K562 (cell line): ENCODE data around the gene WDR54. TPM values are rescaled to one million over a fixed set of nuclear protein-coding genes. Genes with fewer than 3 reads are reported as not detected.

Source experiments
- ATAC-seq: fragments of 200-7000 bp; cut with Tn5 transposase; 3 replicates; pipeline ENCODE4 v1.9.1; 2020; ENCODE audit warnings: moderate library complexity
- BruUV-seq: library from RNA; stranded (reverse); fragments of 400-500 nt; replicated peaks from 2 replicates; lab custom pipeline; 2021; lab: Mats Ljungman, UMichigan
- CTCF ChIA-PET: fragments of 300-600 bp; formaldehyde crosslinking; extraction: SDS; loops from one replicate; lab custom pipeline; 2021; ENCODE audit warnings: low intra/inter-chr PET ratio; lab: Yijun Ruan, JAX
- POLR2A ChIA-PET: fragments of 300-600, 350-650 bp; sonication (Branson Sonifier 250); formaldehyde crosslinking; extraction: SDS; loops from one replicate; lab custom pipeline; 2021; ENCODE audit warnings: antibody characterized with exemption, inconsistent platforms; lab: Yijun Ruan, JAX
- DNase-seq, 4 experiments: peaks; one replicate each; pipeline versions ENCODE4 v3.0.0 to v3.0.0-alpha.2; 2011 to 2018; ENCODE audit warnings: low spot score in 3 of 4, mixed read lengths in 3 of 4; ENCODE audit errors: extremely low read depth in 1 of 4
- FAIRE-seq: peaks from 2 replicates; lab custom pipeline; 2011; peaks lifted over from hg19 to GRCh38; lab: Jason Lieb, UNC
- H2AFZ ChIP-seq: 2 replicates; pipeline ENCODE4 v1.6.0; 2011; ENCODE audit warnings: low read depth, low read length, control low read depth, inconsistent platforms
- H3K27ac ChIP-seq: fragments of 200-600 bp; 3 replicates; pipeline ENCODE4 v1.8.0; 2011; ENCODE audit warnings: low read depth, mild to moderate bottlenecking, control low read depth, inconsistent platforms, low read length, moderate library complexity, mixed read lengths; ENCODE audit errors: extremely low read depth
- H3K27me3 ChIP-seq, 2 experiments: fragments of 300-600 bp in 1 of 2; 2 replicates in 1 of 2; 3 replicates in 1 of 2; pipeline versions ENCODE4 v1.6.0 to v1.8.0; 2011; ENCODE audit warnings: inconsistent platforms in 2 of 2, low read length in 2 of 2, mild to moderate bottlenecking in 1 of 2, mixed read lengths in 1 of 2, moderate library complexity in 1 of 2; ENCODE audit not compliant: control insufficient read depth in 2 of 2, insufficient read depth in 2 of 2
- H3K36me3 ChIP-seq: fragments of 300-600 bp; 3 replicates; pipeline ENCODE4 v1.8.0; 2011; ENCODE audit warnings: mild to moderate bottlenecking, low read length, inconsistent platforms; ENCODE audit not compliant: control insufficient read depth, insufficient read depth
- H3K4me1 ChIP-seq, 2 experiments: fragments of 200-600 bp in 1 of 2; replicated peaks in 1 of 2; 2 replicates in 1 of 2; 3 replicates in 1 of 2; pipeline versions ENCODE4 v1.5.1 to v1.8.0; 2011; ENCODE audit warnings: inconsistent platforms in 2 of 2, low read length in 2 of 2, mild to moderate bottlenecking in 1 of 2, mixed read lengths in 1 of 2, moderate library complexity in 1 of 2; ENCODE audit not compliant: control insufficient read depth in 2 of 2, insufficient read depth in 2 of 2
- H3K4me2 ChIP-seq: 2 replicates; pipeline ENCODE4 v1.6.1; 2011; ENCODE audit warnings: low read length, control low read depth, inconsistent platforms, mixed read lengths; ENCODE audit not compliant: insufficient read depth
- H3K4me3 ChIP-seq: fragments of 200-600 bp; sonication (generic), shearing (Covaris generic); 2 replicates; pipeline ENCODE4 v1.5.1; 2016; ENCODE audit warnings: control low read depth, inconsistent platforms
- H3K79me2 ChIP-seq: fragments of 200-600 bp; 3 replicates; pipeline ENCODE4 v1.8.0; 2011; ENCODE audit warnings: low read length, inconsistent platforms; ENCODE audit not compliant: control insufficient read depth, insufficient read depth
- H3K9ac ChIP-seq, 2 experiments: 2 replicates each; pipeline versions ENCODE4 v1.6.0 to v1.6.1; 2011; ENCODE audit warnings: low read depth in 2 of 2, low read length in 2 of 2, control low read depth in 1 of 2, inconsistent platforms in 1 of 2, mild to moderate bottlenecking in 1 of 2, mixed read lengths in 1 of 2; ENCODE audit not compliant: insufficient read depth in 1 of 2
- H3K9me1 ChIP-seq: one replicate; pipeline ENCODE4 v1.6.0; 2011; ENCODE audit warnings: inconsistent platforms, mild to moderate bottlenecking, low read length, moderate library complexity; ENCODE audit not compliant: control insufficient read depth, insufficient read depth
- H3K9me3 ChIP-seq: replicated peaks from 2 replicates; pipeline ENCODE4 v1.5.1; 2011; ENCODE audit warnings: low read depth, low read length, inconsistent platforms; ENCODE audit not compliant: control insufficient read depth, insufficient read depth
- H4K20me1 ChIP-seq: replicated peaks from 2 replicates; pipeline ENCODE4 v1.6.1; 2011; ENCODE audit warnings: low read length, inconsistent platforms, mixed read lengths; ENCODE audit not compliant: control insufficient read depth, insufficient read depth
- MAFK ChIP-seq: IDR thresholded peaks from 2 replicates; pipeline ENCODE4 v1.6.1; 2011; ENCODE audit warnings: low read length, improper control_type of control experiment
- MAZ ChIP-seq, 2 experiments: fragments of 450-650 bp in 1 of 2; sonication (generic) in 1 of 2; formaldehyde crosslinking; IDR thresholded peaks in 1 of 2; conservative IDR thresholded peaks in 1 of 2; 2 replicates each; pipeline versions ENCODE4 v1.4.0 to v1.5.0; 2020; ENCODE audit warnings: mild to moderate bottlenecking in 1 of 2, missing genetic modification reagents in 1 of 2
- MXI1 ChIP-seq: IDR thresholded peaks from 2 replicates; pipeline ENCODE4 v1.6.1; 2011; ENCODE audit warnings: low read depth, mild to moderate bottlenecking, improper control_type of control experiment, low read length
- NR2F6 ChIP-seq: fragments of 450-650 bp; formaldehyde crosslinking; IDR thresholded peaks from 2 replicates; pipeline ENCODE4 v1.4.0; 2020; ENCODE audit warnings: mild to moderate bottlenecking
- PCBP1 ChIP-seq: fragments of 200-400 bp; formaldehyde crosslinking; IDR thresholded peaks from 2 replicates; pipeline ENCODE4 v1.6.1; 2018; ENCODE audit warnings: mild to moderate bottlenecking, low read depth, low read length; ENCODE audit not compliant: poor library complexity, severe bottlenecking
- PRDM10 ChIP-seq: fragments of 450-650 bp; IDR thresholded peaks from 2 replicates; pipeline ENCODE4 v1.6.1; 2018; ENCODE audit not compliant: partially characterized antibody
- SMARCE1 ChIP-seq: fragments of 450-650 bp; IDR thresholded peaks from 2 replicates; pipeline ENCODE4 v1.7.1; 2016; ENCODE audit warnings: mild to moderate bottlenecking
- TAF7 ChIP-seq: fragments of 450-650 bp; IDR thresholded peaks from 2 replicates; pipeline ENCODE4 v1.6.1; 2016; ENCODE audit warnings: missing genetic modification characterization, missing compliant biosample characterization
- ZNF146 ChIP-seq: IDR thresholded peaks from one replicate; pipeline ENCODE4 v1.6.1; 2018; ENCODE audit warnings: missing compliant biosample characterization; ENCODE audit not compliant: unreplicated experiment
- ZNF41 ChIP-seq: fragments of 250-450 bp; sonication (Bioruptor Pico); conservative IDR thresholded peaks from 2 replicates; pipeline ENCODE4 v1.4.0; 2020; ENCODE audit warnings: mild to moderate bottlenecking
- ZNF75A ChIP-seq: fragments of 450-650 bp; formaldehyde crosslinking; IDR thresholded peaks from 2 replicates; pipeline ENCODE4 v1.4.0; 2020; ENCODE audit warnings: mild to moderate bottlenecking
- WGBS: fragments of 100-300 bp; shearing (Covaris generic); methylation state at CpG from one replicate; pipeline ENCODE4 v1.1.6; 2016; ENCODE audit warnings: low coverage, mixed read lengths; ENCODE audit not compliant: insufficient coverage; ENCODE audit errors: missing lambda C conversion rate; 5-methylcytosine and 5-hydroxymethylcytosine counted together
- in situ Hi-C: fragments of 300-500 bp; cut with MboI; formaldehyde crosslinking; loops from 4 replicates; pipeline ENCODE4 v1.15.0; 2018; ENCODE audit warnings: inconsistent platforms, mixed read lengths
- intact Hi-C: fragments of 100-400 bp; cut with micrococcal nuclease; formaldehyde crosslinking; loops from 2 replicates; pipeline ENCODE4 v1.14.2; 2022
- polyA plus RNA-seq, 8 experiments: library from polyadenylated mRNA; depleted of rRNA in 4 of 8; stranded (reverse) in 5 of 8; unstranded in 3 of 8; fragments of >200 nt; fragmentation: Nextera tagmentation in 2 of 8; fragmentation: Illumina TruSeq in 1 of 8; extraction: Ambion mirVana in 2 of 8; extraction: Trizol in 1 of 8; gene quantifications; 2 replicates each; pipeline versions ENCODE4 v1.2.1 to v1.2.3, GENCODE V29; 2011 to 2014; ENCODE audit warnings: inconsistent platforms in 1 of 8, missing spikeins in 1 of 8
- total RNA-seq, 7 experiments: library from RNA; depleted of rRNA in 6 of 7; stranded (reverse); fragments of >200 nt in 6 of 7; fragmentation: Illumina TruSeq in 2 of 7; extraction: Trizol in 2 of 7; gene quantifications; 2 replicates each; pipeline versions ENCODE4 v1.2.1 to v1.2.3, GENCODE V29; 2011 to 2021; ENCODE audit warnings: low replicate concordance in 1 of 7

Gene WDR54
- total and polyA plus RNA-seq, 9 of the 15 experiments (the other 6 are each of a cell fraction or from before 2014, with no cell fraction given): 5.2 to 15.2 (median 7.4) TPM

- Histone ChIP-seq H2AFZ (peak overlapping the region; percentile 98), H3K4me2 (peak overlapping the region; percentile 87; the same call in 1 of the 2 replicates), H3K27ac (no peak overlapping the region), H3K36me3 (no peaks in the 10 kb centered on the region), H3K4me1 (peaks cover 21 to 45% of the 10 kb centered on the region in 2 experiments; a peak in 4 of 5 replicates), H3K27me3 (no peaks in the 10 kb centered on the region), H3K9ac (peak overlapping the region; percentile 65 to 94; a peak in 3 of 4 replicates), H4K20me1 (no peaks in the 10 kb centered on the region), H3K79me2 (no peaks in the 10 kb centered on the region), H3K9me3 (no peaks in the 10 kb centered on the region), H3K4me3 (peak overlapping the region; percentile 41; the same call in 1 of the 2 replicates), H3K9me1 (no peaks in the 10 kb centered on the region)
- DNase-seq (no peak), FAIRE-seq (no peak), ATAC-seq (no peak)
- BruUV-seq: no TSS peak
- intact Hi-C loops (no loop called here), in situ Hi-C loops (no loop called here)
- 56% methylated on average over 3 of the region's 3 CpGs for WGBS
- TF ChIP-seq ZNF75A (CRISPR knock-in tag) (no peak), PCBP1 (no peak), ZNF41 (CRISPR knock-in tag) (no peak)
- POLR2A ChIA-PET: interaction anchor here (1.2 to 1.7 kb wide), 3 partner anchors 10 to 15 kb away, joined by 3 to 9 read pairs (median 7); partner anchors contain the start of gene INO80B
- CTCF ChIA-PET: no interaction called here
Measured at GRCh38 chr2:74439373-74439772, 17.8 kb downstream of the WDR54 start.

GRCh38 chr2:74439803-74440377 is 18.4 kb downstream of the WDR54 start:
- H3K9me1 ChIP-seq: no peaks in the 10 kb centered on the region
- no peaks in the 10 kb centered on the region for H4K20me1 ChIP-seq
- peak overlapping the region; percentile 41 for H3K4me3 ChIP-seq
- H3K36me3 ChIP-seq: no peaks in the 10 kb centered on the region
- TSS peak; percentile 80 for BruUV-seq
- POLR2A ChIA-PET: interaction anchor here (0.5 to 1.7 kb wide), 7 partner anchors 10 to 613 kb away, joined by 3 to 9 read pairs (median 5); partner anchors contain the start of gene INO80B
- H3K4me2 ChIP-seq: peak overlapping the region; percentile 87
- CTCF ChIA-PET: no interaction called here
- peak in 2 of 4 experiments; percentile 44 to 49 for DNase-seq
- ATAC-seq: peak; percentile 24
- peaks cover 22 to 45% of the 10 kb centered on the region in 2 experiments; a peak in 4 of 5 replicates for H3K4me1 ChIP-seq
- WGBS: 37% methylated on average over 10 of the region's 14 CpGs
- peak overlapping the region; percentile 65 to 94 for H3K9ac ChIP-seq
- H3K27ac ChIP-seq: peak overlapping the region; percentile 46; the same call in 2 of the 3 replicates
- no peak for FAIRE-seq
- no peaks in the 10 kb centered on the region for H3K27me3 ChIP-seq
- H2AFZ ChIP-seq: peak overlapping the region; percentile 98
- intact Hi-C loops (no loop called here), in situ Hi-C loops (no loop called here)
- no peaks in the 10 kb centered on the region for H3K9me3 ChIP-seq
- H3K79me2 ChIP-seq: no peaks in the 10 kb centered on the region
- TF ChIP-seq MAFK (0 out of 2 replicates have a peak, but pooled peaks have one; percentile 9), MAZ (CRISPR knock-in tag; conservative IDR thresholded peaks at IDR 0.05 in 1 of 2, IDR thresholded peaks at IDR 0.05 in 1 of 2) (0 out of 4 replicates have a peak, but pooled peaks of 1 of the 2 experiments have one; percentile 60), NR2F6 (CRISPR knock-in tag) (no peak), TAF7 (tag) (peak; percentile 10; the same call in 1 of the 2 replicates), ZNF146 (CRISPR knock-in tag) (no peak), SMARCE1 (peak; percentile 35; the same call in 1 of the 2 replicates), MXI1 (no peak), PRDM10 (peak; percentile 48)
